K562 (cell line): Measurements from ENCODE around the gene PLA2G4A. TPM values are rescaled to one million over a fixed set of nuclear protein-coding genes. Genes with fewer than 3 reads are reported as not detected.

ENCODE experiments used
- MGA ChIP-seq: fragments of 450-650 bp; IDR thresholded peaks from 2 replicates; pipeline ENCODE4 v1.6.1; 2016; ENCODE audit warnings: mild to moderate bottlenecking, moderate library complexity
- NONO ChIP-seq, 2 experiments: fragments of 200-400 bp in 1 of 2; fragments of 450-650 bp in 1 of 2; formaldehyde crosslinking in 1 of 2; IDR thresholded peaks; 2 replicates each; pipeline ENCODE4 v1.6.1; 2017; ENCODE audit warnings: low read depth in 2 of 2, mild to moderate bottlenecking in 2 of 2, moderate library complexity in 2 of 2, low read length in 1 of 2
- PYGO2 ChIP-seq: fragments of 450-650 bp; IDR thresholded peaks from 2 replicates; pipeline ENCODE4 v1.6.1; 2016; ENCODE audit warnings: mild to moderate bottlenecking, missing genetic modification characterization, moderate library complexity, missing compliant biosample characterization
- polyA plus RNA-seq, 8 experiments: library from polyadenylated mRNA; depleted of rRNA in 4 of 8; stranded (reverse) in 5 of 8; unstranded in 3 of 8; fragments of >200 nt; fragmentation: Nextera tagmentation in 2 of 8; fragmentation: Illumina TruSeq in 1 of 8; extraction: Ambion mirVana in 2 of 8; extraction: Trizol in 1 of 8; gene quantifications; 2 replicates each; pipeline versions ENCODE4 v1.2.1 to v1.2.3, GENCODE V29; 2011 to 2014; ENCODE audit warnings: inconsistent platforms in 1 of 8, missing spikeins in 1 of 8
- total RNA-seq, 7 experiments: library from RNA; depleted of rRNA in 6 of 7; stranded (reverse); fragments of >200 nt in 6 of 7; fragmentation: Illumina TruSeq in 2 of 7; extraction: Trizol in 2 of 7; gene quantifications; 2 replicates each; pipeline versions ENCODE4 v1.2.1 to v1.2.3, GENCODE V29; 2011 to 2021; ENCODE audit warnings: low replicate concordance in 1 of 7
- TF ChIP-seq, protein P1 (sequence below): fragments of 250-450 bp; sonication (Bioruptor Pico); IDR thresholded peaks from 2 replicates; pipeline ENCODE4 v1.5.1; 2021; ENCODE audit warnings: mild to moderate bottlenecking

The PLA2G4A gene
- total and polyA plus RNA-seq, 9 of the 15 experiments (the other 6 are each of a cell fraction or from before 2014, with no cell fraction given): 0.04 to 0.71 (median 0.22) TPM; not detected in 4

DNA sequence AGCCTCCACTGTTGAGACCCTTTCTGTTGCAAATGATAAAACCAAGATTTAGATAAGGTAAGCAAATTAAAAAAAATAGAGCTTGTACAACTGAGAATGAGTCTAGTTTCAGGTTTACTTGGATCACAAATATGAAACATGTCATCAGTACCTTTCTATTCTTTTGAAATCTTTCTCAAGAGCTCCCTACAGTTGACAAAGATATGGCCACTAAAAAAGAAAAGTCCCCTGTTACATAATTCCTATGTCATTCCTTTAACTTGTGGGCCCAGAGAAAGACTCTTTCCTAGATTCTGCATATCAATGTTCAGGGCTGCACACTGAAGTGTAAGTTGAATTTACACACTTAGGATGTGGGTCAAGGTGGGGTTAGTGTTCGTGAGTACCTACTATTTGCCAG is 168.1 kb downstream of the PLA2G4A start (continued):
- no peak for TF ChIP-seq NONO (IDR thresholded peaks at IDR 0.05; ENCODE audit: low read depth in 2 of 2, low read length in 1 of 2)
- TF ChIP-seq, protein P1, sequence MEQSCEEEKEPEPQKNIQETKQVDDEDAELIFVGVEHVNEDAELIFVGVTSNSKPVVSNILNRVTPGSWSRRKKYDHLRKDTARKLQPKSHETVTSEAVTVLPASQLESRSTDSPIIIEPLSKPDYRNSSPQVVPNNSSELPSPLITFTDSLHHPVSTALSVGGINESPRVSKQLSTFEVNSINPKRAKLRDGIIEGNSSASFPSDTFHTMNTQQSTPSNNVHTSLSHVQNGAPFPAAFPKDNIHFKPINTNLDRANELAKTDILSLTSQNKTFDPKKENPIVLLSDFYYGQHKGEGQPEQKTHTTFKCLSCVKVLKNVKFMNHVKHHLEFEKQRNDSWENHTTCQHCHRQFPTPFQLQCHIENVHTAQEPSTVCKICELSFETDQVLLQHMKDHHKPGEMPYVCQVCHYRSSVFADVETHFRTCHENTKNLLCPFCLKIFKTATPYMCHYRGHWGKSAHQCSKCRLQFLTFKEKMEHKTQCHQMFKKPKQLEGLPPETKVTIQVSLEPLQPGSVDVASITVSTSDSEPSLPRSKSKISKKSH (CRISPR knock-in tag): no peak
- no peak for TF ChIP-seq PYGO2 (tag)
- no peak for TF ChIP-seq MGA
